ENCODE data around the gene KCNK3. TPM values are rescaled to one million over a fixed set of nuclear protein-coding genes. Genes with fewer than 3 reads are reported as not detected.

Gene KCNK3
- total RNA-seq, 2 experiments from 2014 or later: not detected

DNA sequence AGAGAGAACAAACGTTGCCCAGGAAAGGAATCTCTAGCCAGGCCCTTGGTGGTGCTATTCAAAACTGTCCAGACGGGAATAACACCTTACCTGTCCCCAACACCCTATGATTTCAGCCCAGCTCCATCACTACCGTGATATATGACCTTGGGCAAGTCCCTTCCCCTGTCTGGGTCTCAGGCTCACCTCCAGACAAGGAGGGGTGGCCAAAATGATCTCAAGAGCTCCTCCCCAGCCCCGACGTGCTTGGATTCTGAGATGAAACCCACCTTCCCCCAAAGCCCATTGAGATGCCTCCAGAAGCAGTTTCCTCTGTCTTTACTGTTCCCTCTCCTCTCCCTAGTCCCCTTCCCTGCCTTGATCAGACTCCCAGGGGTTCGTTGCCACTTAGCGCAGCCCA lies 1.5 kb downstream of the KCNK3 start:
- POLR2A ChIA-PET: no interaction called here
- no TSS peak for BruUV-seq (replicated peaks)
- CTCF ChIA-PET (ENCODE audit: unreplicated experiment): no interaction called here

DNA sequence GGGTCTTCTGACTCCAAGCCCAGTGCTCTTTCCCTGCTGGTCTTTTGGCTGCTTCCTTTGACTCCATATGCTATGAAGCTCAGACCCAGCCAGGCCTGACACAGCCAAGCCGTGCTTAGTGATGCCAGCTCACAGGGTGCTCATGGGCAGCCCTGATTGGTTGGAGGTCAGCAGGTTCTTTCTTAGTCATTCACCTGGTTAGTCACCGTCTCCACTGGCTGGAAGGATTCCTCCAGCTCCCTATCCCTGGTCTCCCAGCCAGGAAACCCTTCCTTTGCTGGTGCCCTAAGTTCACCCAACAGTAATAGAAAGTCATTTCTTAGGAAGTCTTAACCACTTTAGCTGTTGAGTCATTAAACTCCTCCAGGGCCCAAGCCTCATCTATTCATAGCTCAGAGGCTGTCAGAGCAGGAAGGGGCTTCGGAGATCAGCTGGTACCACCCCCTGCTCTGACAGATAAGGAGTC lies 3.9 kb downstream of the KCNK3 start:
- H3K4me1 ChIP-seq (ENCODE audit: insufficient read depth, low read length, poor library complexity, severe bottlenecking): no peaks in the 10 kb centered on the region
- no TSS peak for BruUV-seq (replicated peaks)
- no peak overlapping the region for H3K4me3 ChIP-seq (ENCODE audit: low read depth, low read length, poor library complexity, severe bottlenecking)
- no peaks in the 10 kb centered on the region for H3K36me3 ChIP-seq (ENCODE audit: insufficient read depth, low read length)
- no peaks in the 10 kb centered on the region for H3K9me2 ChIP-seq (ENCODE audit: insufficient read depth, low read length)
- POLR2A ChIA-PET: interaction anchor here (0.7 kb wide), 1 partner anchor 489 kb away, joined by 4 read pairs; no protein-coding TSS in a partner anchor
- no peaks in the 10 kb centered on the region for H3K9me3 ChIP-seq (ENCODE audit: low read length)
- no peaks in the 10 kb centered on the region for H4K20me1 ChIP-seq (ENCODE audit: insufficient read depth, low read length)
- intact Hi-C loops (cut with micrococcal nuclease; ENCODE audit: unreplicated experiment): no loop called here
- no peak overlapping the region for H3K4me2 ChIP-seq (ENCODE audit: low read length)
- H2AFZ ChIP-seq (ENCODE audit: low read length): no peak overlapping the region
- no peak overlapping the region for H3K27ac ChIP-seq (ENCODE audit: low read depth, low read length, poor library complexity, severe bottlenecking)
- no peaks in the 10 kb centered on the region for H3K79me2 ChIP-seq (ENCODE audit: insufficient read depth, low read depth, low read length)
- DNase-seq (ENCODE audit: low spot score): no peak
- TF ChIP-seq, protein P1, sequence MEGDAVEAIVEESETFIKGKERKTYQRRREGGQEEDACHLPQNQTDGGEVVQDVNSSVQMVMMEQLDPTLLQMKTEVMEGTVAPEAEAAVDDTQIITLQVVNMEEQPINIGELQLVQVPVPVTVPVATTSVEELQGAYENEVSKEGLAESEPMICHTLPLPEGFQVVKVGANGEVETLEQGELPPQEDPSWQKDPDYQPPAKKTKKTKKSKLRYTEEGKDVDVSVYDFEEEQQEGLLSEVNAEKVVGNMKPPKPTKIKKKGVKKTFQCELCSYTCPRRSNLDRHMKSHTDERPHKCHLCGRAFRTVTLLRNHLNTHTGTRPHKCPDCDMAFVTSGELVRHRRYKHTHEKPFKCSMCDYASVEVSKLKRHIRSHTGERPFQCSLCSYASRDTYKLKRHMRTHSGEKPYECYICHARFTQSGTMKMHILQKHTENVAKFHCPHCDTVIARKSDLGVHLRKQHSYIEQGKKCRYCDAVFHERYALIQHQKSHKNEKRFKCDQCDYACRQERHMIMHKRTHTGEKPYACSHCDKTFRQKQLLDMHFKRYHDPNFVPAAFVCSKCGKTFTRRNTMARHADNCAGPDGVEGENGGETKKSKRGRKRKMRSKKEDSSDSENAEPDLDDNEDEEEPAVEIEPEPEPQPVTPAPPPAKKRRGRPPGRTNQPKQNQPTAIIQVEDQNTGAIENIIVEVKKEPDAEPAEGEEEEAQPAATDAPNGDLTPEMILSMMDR (conservative IDR thresholded peaks at IDR 0.05; ENCODE audit: low read length): no peak
- TF ChIP-seq EZH2phosphoT487 (IDR thresholded peaks at IDR 0.05; ENCODE audit: borderline replicate concordance, low read depth, low read length): no peak
- CTCF ChIA-PET (ENCODE audit: unreplicated experiment): no interaction called here

More for the DNA sequence above, 1.5 kb downstream of the KCNK3 start:
- Histone ChIP-seq H2AFZ (ENCODE audit: low read length) (no peak overlapping the region), H3K27ac (ENCODE audit: low read depth, low read length, poor library complexity, severe bottlenecking) (no peak overlapping the region), H3K79me2 (ENCODE audit: insufficient read depth, low read depth, low read length) (no peaks in the 10 kb centered on the region), H4K20me1 (ENCODE audit: insufficient read depth, low read length) (no peaks in the 10 kb centered on the region), H3K9me2 (ENCODE audit: insufficient read depth, low read length) (no peaks in the 10 kb centered on the region), H3K9me3 (ENCODE audit: low read length) (no peaks in the 10 kb centered on the region), H3K4me1 (ENCODE audit: insufficient read depth, low read length, poor library complexity, severe bottlenecking) (no peaks in the 10 kb centered on the region), H3K4me2 (ENCODE audit: low read length) (no peak overlapping the region), H3K4me3 (ENCODE audit: low read depth, low read length, poor library complexity, severe bottlenecking) (no peak overlapping the region), H3K36me3 (ENCODE audit: insufficient read depth, low read length) (no peaks in the 10 kb centered on the region)
- intact Hi-C loops (cut with micrococcal nuclease; ENCODE audit: unreplicated experiment): no loop called here
- TF ChIP-seq, protein P1 (conservative IDR thresholded peaks at IDR 0.05; ENCODE audit: low read length): no peak
- TF ChIP-seq EZH2phosphoT487 (IDR thresholded peaks at IDR 0.05; ENCODE audit: borderline replicate concordance, low read depth, low read length): no peak
- DNase-seq (ENCODE audit: low spot score): no peak

GRCh38 chr2:26697425-26697824 lies 4.9 kb downstream of the KCNK3 start:
- no peak overlapping the region for H3K4me2 ChIP-seq (ENCODE audit: low read length)
- no peaks in the 10 kb centered on the region for H3K4me1 ChIP-seq (ENCODE audit: insufficient read depth, low read length, poor library complexity, severe bottlenecking)
- no peaks in the 10 kb centered on the region for H3K9me2 ChIP-seq (ENCODE audit: insufficient read depth, low read length)
- TF ChIP-seq EZH2phosphoT487 (IDR thresholded peaks at IDR 0.05; ENCODE audit: borderline replicate concordance, low read depth, low read length): no peak
- TF ChIP-seq, protein P1 (conservative IDR thresholded peaks at IDR 0.05; ENCODE audit: low read length): no peak
- no peaks in the 10 kb centered on the region for H3K79me2 ChIP-seq (ENCODE audit: insufficient read depth, low read depth, low read length)
- ChIA-PET POLR2A (no interaction called here), CTCF (ENCODE audit: unreplicated experiment) (no interaction called here)
- no peak for DNase-seq (ENCODE audit: low spot score)
- H4K20me1 ChIP-seq (ENCODE audit: insufficient read depth, low read length): no peaks in the 10 kb centered on the region
- intact Hi-C loops (cut with micrococcal nuclease; ENCODE audit: unreplicated experiment): no loop called here
- H3K9me3 ChIP-seq (ENCODE audit: low read length): no peaks in the 10 kb centered on the region
- H3K36me3 ChIP-seq (ENCODE audit: insufficient read depth, low read length): no peaks in the 10 kb centered on the region
- no peak overlapping the region for H3K27ac ChIP-seq (ENCODE audit: low read depth, low read length, poor library complexity, severe bottlenecking)
- H3K4me3 ChIP-seq (ENCODE audit: low read depth, low read length, poor library complexity, severe bottlenecking): no peak overlapping the region
- no peak overlapping the region for H2AFZ ChIP-seq (ENCODE audit: low read length)
- no TSS peak for BruUV-seq (replicated peaks)
